Neural progenitor cell (in vitro differentiated cells): ENCODE results near the gene PPP2R2D. TPM values are rescaled to one million over a fixed set of nuclear protein-coding genes. Genes with fewer than 3 reads are reported as not detected.

Experiments
- DNase-seq: peaks from one replicate; pipeline ENCODE4 v3.0.0-alpha.2; 2016; ENCODE audit warnings: low spot score
- H2AFZ ChIP-seq: fragments of 200-600 bp; sonication (generic); replicated peaks from 2 replicates; pipeline ENCODE4 v1.6.1; 2016; ENCODE audit warnings: antibody characterized with exemption
- H3F3A ChIP-seq: fragments of 200-600 bp; sonication (generic); 2 replicates; pipeline ENCODE4 v1.6.1; 2016; ENCODE audit warnings: antibody characterized with exemption, low read depth
- H3K27ac ChIP-seq: fragments of 200-600 bp; sonication (generic); 2 replicates; pipeline ENCODE4 v1.5.1; 2016; ENCODE audit warnings: mild to moderate bottlenecking
- H3K27me3 ChIP-seq: fragments of 200-600 bp; sonication (generic); 2 replicates; pipeline ENCODE4 v1.6.1; 2016; ENCODE audit warnings: mild to moderate bottlenecking, moderate library complexity
- H3K36me3 ChIP-seq: fragments of 200-600 bp; sonication (generic); 2 replicates; pipeline ENCODE4 v1.5.1; 2016
- H3K4me1 ChIP-seq: fragments of 200-600 bp; sonication (generic); 2 replicates; pipeline ENCODE4 v1.6.1; 2016; ENCODE audit warnings: mixed run types
- H3K4me2 ChIP-seq: fragments of 200-600 bp; sonication (generic); 2 replicates; pipeline ENCODE4 v1.6.1; 2016
- H3K4me3 ChIP-seq: fragments of 200-600 bp; sonication (generic); 2 replicates; pipeline ENCODE4 v1.5.1; 2016
- H3K79me2 ChIP-seq: fragments of 200-600 bp; sonication (generic); 2 replicates; pipeline ENCODE4 v1.6.1; 2016; ENCODE audit warnings: low read depth
- H3K9ac ChIP-seq: fragments of 200-600 bp; sonication (generic); 2 replicates; pipeline ENCODE4 v1.6.1; 2016
- H3K9me3 ChIP-seq: fragments of 200-600 bp; sonication (generic); 2 replicates; pipeline ENCODE4 v1.5.1; 2016; ENCODE audit warnings: low read depth
- H4K20me1 ChIP-seq: fragments of 200-600 bp; sonication (generic); 2 replicates; pipeline ENCODE4 v1.6.1; 2016; ENCODE audit warnings: low read depth
- H3K27ac Mint-ChIP-seq: 3 replicates; pipeline ENCODE4 v1.8.0; 2021; ENCODE audit warnings: mixed read lengths
- H3K27me3 Mint-ChIP-seq: 2 replicates; pipeline ENCODE4 v1.8.0; 2022; ENCODE audit warnings: low read depth, mild to moderate bottlenecking, inconsistent platforms, moderate library complexity, mixed read lengths; ENCODE audit not compliant: insufficient read depth
- H3K36me3 Mint-ChIP-seq: 3 replicates; pipeline ENCODE4 v1.8.0; 2021; ENCODE audit warnings: mixed read lengths
- H3K4me1 Mint-ChIP-seq: 3 replicates; pipeline ENCODE4 v1.8.0; 2021; ENCODE audit warnings: mixed read lengths
- H3K4me3 Mint-ChIP-seq: 3 replicates; pipeline ENCODE4 v1.8.0; 2021; ENCODE audit warnings: mild to moderate bottlenecking, moderate library complexity, mixed read lengths
- H3K9me3 Mint-ChIP-seq: 3 replicates; pipeline ENCODE4 v1.8.0; 2020; ENCODE audit warnings: mixed read lengths
- CTCF ChIP-seq: fragments of 200-600 bp; sonication (generic); IDR thresholded peaks from 2 replicates; pipeline ENCODE4 v1.5.1; 2017; ENCODE audit warnings: antibody characterized with exemption, mild to moderate bottlenecking
- EZH2 ChIP-seq: fragments of 200-600 bp; sonication (generic); IDR thresholded peaks from 2 replicates; pipeline ENCODE4 v1.6.1; 2017; ENCODE audit warnings: antibody characterized with exemption, mild to moderate bottlenecking, moderate library complexity
- EZH2phosphoT487 ChIP-seq: fragments of 200-600 bp; sonication (generic); IDR thresholded peaks from 2 replicates; pipeline ENCODE4 v1.6.1; 2017; ENCODE audit warnings: antibody characterized with exemption
- total RNA-seq: library from RNA; depleted of rRNA; stranded (reverse); fragments of >200 nt; gene quantifications from 2 replicates; pipeline ENCODE4 v1.2.3, GENCODE V29; 2015; ENCODE audit warnings: low replicate concordance

The PPP2R2D gene
- total RNA-seq, 1 donor from 2014 or later, result 28.1 TPM

GRCh38 chr10:131898713-131899112 is 2.1 kb upstream of the PPP2R2D start:
- H3K79me2 ChIP-seq, result peaks cover 26% of the 10 kb centered on the region
- no peak overlapping the region for H3K9ac ChIP-seq
- H2AFZ ChIP-seq, result no peak overlapping the region
- peak overlapping the region; percentile 41 for H3K4me3 Mint-ChIP-seq
- H3K4me2 ChIP-seq, result no peak overlapping the region
- peaks cover 21% of the 10 kb centered on the region for H3K27me3 ChIP-seq
- no peak overlapping the region for H3K27ac ChIP-seq
- H3K27me3 Mint-ChIP-seq, result peaks cover 19% of the 10 kb centered on the region
- no peak overlapping the region for H3K27ac Mint-ChIP-seq
- TF ChIP-seq EZH2phosphoT487, result no peak
- TF ChIP-seq EZH2, result no peak
- no peak for TF ChIP-seq CTCF
- DNase-seq, result no peak
- peaks cover 16% of the 10 kb centered on the region for H3K4me1 Mint-ChIP-seq
- peaks cover 6% of the 10 kb centered on the region for H3K4me1 ChIP-seq
- H3K9me3 Mint-ChIP-seq, result no peaks in the 10 kb centered on the region
- H3K36me3 ChIP-seq, result no peaks in the 10 kb centered on the region
- peaks cover 23% of the 10 kb centered on the region for H4K20me1 ChIP-seq
- H3K4me3 ChIP-seq, result no peak overlapping the region
- peaks cover 3% of the 10 kb centered on the region for H3K36me3 Mint-ChIP-seq
- H3K9me3 ChIP-seq, result no peaks in the 10 kb centered on the region
- no peaks in the 10 kb centered on the region for H3F3A ChIP-seq

GRCh38 chr10:131899116-131899690 is 1.6 kb upstream of the PPP2R2D start:
- peaks cover 15% of the 10 kb centered on the region for H3K4me1 Mint-ChIP-seq
- no peak overlapping the region for H3K4me2 ChIP-seq
- H3K4me3 Mint-ChIP-seq, result peak overlapping the region; percentile 90
- no peaks in the 10 kb centered on the region for H3F3A ChIP-seq
- peaks cover 31% of the 10 kb centered on the region for H3K79me2 ChIP-seq
- TF ChIP-seq CTCF (no peak), EZH2phosphoT487 (no peak), EZH2 (no peak)
- H3K4me1 ChIP-seq, result peaks cover 6% of the 10 kb centered on the region
- H3K4me3 ChIP-seq, result no peak overlapping the region
- peaks cover 3% of the 10 kb centered on the region for H3K36me3 Mint-ChIP-seq
- no peak overlapping the region for H3K27ac Mint-ChIP-seq
- no peak overlapping the region for H3K9ac ChIP-seq
- no peaks in the 10 kb centered on the region for H3K36me3 ChIP-seq
- no peak overlapping the region for H2AFZ ChIP-seq
- no peaks in the 10 kb centered on the region for H3K9me3 Mint-ChIP-seq
- DNase-seq, result no peak
- peaks cover 21% of the 10 kb centered on the region for H3K27me3 ChIP-seq
- no peaks in the 10 kb centered on the region for H3K9me3 ChIP-seq
- no peak overlapping the region for H3K27ac ChIP-seq
- H3K27me3 Mint-ChIP-seq, result peaks cover 18% of the 10 kb centered on the region
- peaks cover 28% of the 10 kb centered on the region for H4K20me1 ChIP-seq

- TF ChIP-seq CTCF (peak; percentile 32), EZH2phosphoT487 (no peak), EZH2 (no peak)
- H3F3A ChIP-seq, result no peaks in the 10 kb centered on the region
- no peaks in the 10 kb centered on the region for H3K9me3 ChIP-seq
- H3K4me2 ChIP-seq, result peak overlapping the region; percentile 82
- Mint-ChIP-seq H3K27ac (no peak overlapping the region), H3K27me3 (peaks cover 18% of the 10 kb centered on the region), H3K4me1 (peaks cover 19% of the 10 kb centered on the region), H3K4me3 (peak overlapping the region; percentile 90), H3K9me3 (no peaks in the 10 kb centered on the region), H3K36me3 (peaks cover 7% of the 10 kb centered on the region)
- H4K20me1 ChIP-seq, result peaks cover 34% of the 10 kb centered on the region
- peaks cover 21% of the 10 kb centered on the region for H3K27me3 ChIP-seq
- no peak overlapping the region for H3K27ac ChIP-seq
- peak overlapping the region; percentile 98 for H3K4me3 ChIP-seq
- peak overlapping the region; percentile 98 for H2AFZ ChIP-seq
- no peak overlapping the region for H3K9ac ChIP-seq
- peak; percentile 38 for DNase-seq
- H3K4me1 ChIP-seq, result peaks cover 6% of the 10 kb centered on the region
- H3K79me2 ChIP-seq, result peaks cover 38% of the 10 kb centered on the region
- no peaks in the 10 kb centered on the region for H3K36me3 ChIP-seq
Measured at GRCh38 chr10:131899695-131900349, 986 bp upstream of the PPP2R2D start.
